Measurements from ENCODE around the gene TRIM40.

DNA sequence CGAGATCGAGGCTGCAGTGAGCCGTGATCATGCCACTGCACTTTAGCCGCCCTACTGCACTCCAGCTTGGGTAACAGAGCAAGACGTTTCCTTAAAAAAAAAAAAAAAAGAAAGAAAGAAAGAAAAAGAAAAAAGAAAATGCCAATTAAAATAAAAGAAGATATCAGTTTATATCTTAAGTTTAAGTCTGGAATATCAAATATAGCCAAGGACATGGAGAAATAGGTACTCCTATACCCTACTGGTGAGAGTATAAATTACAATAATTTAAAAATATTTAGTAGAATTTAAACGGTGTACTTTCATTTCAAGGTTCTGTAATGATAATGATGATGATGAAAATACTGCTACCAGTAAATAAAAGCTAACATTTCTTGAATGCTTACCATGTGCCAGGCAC lies 19.2 kb upstream of the TRIM40 start:
- no peak for TF ChIP-seq POLR2AphosphoS5 (IDR thresholded peaks at IDR 0.05; ENCODE audit: borderline replicate concordance, low read depth, low read length)
- no peak for TF ChIP-seq EZH2 (IDR thresholded peaks at IDR 0.05)
- no peak for TF ChIP-seq FOXP2 (optimal IDR thresholded peaks at IDR 0.05; ENCODE audit: control extremely low read depth, extremely low read length, insufficient read depth)

Data from SK-N-MC (cell line).